GM11168 (cell line): ENCODE data around the gene KCNT1.

ENCODE experiments used
- in situ Hi-C: fragments of 300-500 bp; cut with MboI; formaldehyde crosslinking; loops from one replicate; pipeline ENCODE4 v1.12.0; 2022; ENCODE audit warnings: low sequenced_read_pairs; ENCODE audit not compliant: unreplicated experiment

The KCNT1 gene

GRCh38 chr9:135775911-135776310, 73.9 kb downstream of the KCNT1 start:
- in situ Hi-C loops = no loop called here

GRCh38 chr9:135776893-135777622, 75.1 kb downstream of the KCNT1 start:
- in situ Hi-C loops = no loop called here

- in situ Hi-C loops = no loop called here
Observed at GRCh38 chr9:135777623-135778177, 75.7 kb downstream of the KCNT1 start.

- in situ Hi-C loops = no loop called here
Observed at GRCh38 chr9:135778421-135778820, 76.4 kb downstream of the KCNT1 start.

GRCh38 chr9:135779571-135779970, 77.6 kb downstream of the KCNT1 start:
- in situ Hi-C loops = no loop called here

GRCh38 chr9:135780086-135780485, 78.1 kb downstream of the KCNT1 start:
- in situ Hi-C loops = no loop called here

- in situ Hi-C loops = no loop called here
Observed at GRCh38 chr9:135780626-135781025, 78.6 kb downstream of the KCNT1 start.

- in situ Hi-C loops = no loop called here
Observed at GRCh38 chr9:135782946-135783345, 81.0 kb downstream of the KCNT1 start.

GRCh38 chr9:135783540-135784245, 81.7 kb downstream of the KCNT1 start:
- in situ Hi-C loops = no loop called here

- in situ Hi-C loops = no loop called here
Observed at GRCh38 chr9:135785013-135785575, 83.1 kb downstream of the KCNT1 start.

- in situ Hi-C loops = no loop called here
Observed at GRCh38 chr9:135786146-135786690, 84.2 kb downstream of the KCNT1 start.

GRCh38 chr9:135787317-135787716, 85.3 kb downstream of the KCNT1 start:
- in situ Hi-C loops = no loop called here

GRCh38 chr9:135787776-135788575, 86.0 kb downstream of the KCNT1 start:
- in situ Hi-C loops = no loop called here

GRCh38 chr9:135788576-135789300, 86.8 kb downstream of the KCNT1 start:
- in situ Hi-C loops = no loop called here

GRCh38 chr9:135789838-135790291, 87.9 kb downstream of the KCNT1 start:
- in situ Hi-C loops = no loop called here

GRCh38 chr9:135790356-135790755, 88.4 kb downstream of the KCNT1 start:
- in situ Hi-C loops = no loop called here

GRCh38 chr9:135790850-135791249, 88.9 kb downstream of the KCNT1 start:
- in situ Hi-C loops = no loop called here

- in situ Hi-C loops = no loop called here
Observed at GRCh38 chr9:135791431-135792267, 89.7 kb downstream of the KCNT1 start.
